ENCODE data around the gene NLRP14. TPM values are rescaled to one million over a fixed set of nuclear protein-coding genes. Genes with fewer than 3 reads are reported as not detected.

Gene NLRP14
- total and polyA plus RNA-seq, 2 donors (not counting 1 experiment from before 2014, with no cell fraction given), result 0.04 to 0.07 TPM

- ChIA-PET POLR2A (no interaction called here), CTCF (no interaction called here)
- Histone ChIP-seq H3K4me1 (ENCODE audit: control insufficient read depth in 2 of 2, insufficient read depth in 2 of 2, low read length in 2 of 2) (no peaks in the 10 kb centered on the region), H3K79me2 (ENCODE audit: control insufficient read depth, insufficient read depth, low read length) (no peaks in the 10 kb centered on the region), H3K4me2 (replicated peaks; ENCODE audit: low read depth, low read length, poor library complexity, severe bottlenecking) (no peak overlapping the region), H3K27ac (ENCODE audit: low read length in 2 of 2) (no peak overlapping the region), H3K4me3 (ENCODE audit: control extremely low read depth in 1 of 5, extremely low read depth in 1 of 5, insufficient read depth in 1 of 5, low read depth in 2 of 5, low read length in 4 of 5) (no peak overlapping the region), H4K20me1 (ENCODE audit: control insufficient read depth, insufficient read depth, low read length, poor library complexity, severe bottlenecking) (no peaks in the 10 kb centered on the region), H3K9me3 (ENCODE audit: control extremely low read depth in 1 of 3, control insufficient read depth in 2 of 3, insufficient read depth in 1 of 3, low read length in 2 of 3) (no peaks in the 10 kb centered on the region), H2AFZ (ENCODE audit: insufficient read depth, low read depth, low read length, poor library complexity, severe bottlenecking) (no peak overlapping the region), H3K27me3 (replicated peaks in 1 of 4; ENCODE audit: control extremely low read depth in 1 of 4, control insufficient read depth in 3 of 4, insufficient read depth in 4 of 4, low read length in 3 of 4) (peaks cover 0 to 7% (median 0%) of the 10 kb centered on the region in 4 experiments), H3K36me3 (replicated peaks in 1 of 2; ENCODE audit: control extremely low read depth in 1 of 2, control insufficient read depth in 1 of 2, extremely low read depth in 1 of 2, insufficient read depth in 2 of 2, low read length in 1 of 2) (no peaks in the 10 kb centered on the region), H3K9ac (ENCODE audit: low read length) (no peak overlapping the region)
- no peak for TF ChIP-seq EZH2 (IDR thresholded peaks at IDR 0.05; ENCODE audit: borderline replicate concordance, insufficient read depth, low read depth, low read length, poor library complexity, severe bottlenecking)
- no peak for TF ChIP-seq CTCF (IDR thresholded peaks at IDR 0.05)
- no peak for DNase-seq
- no peak overlapping the region for H3K27ac Mint-ChIP-seq
- no peak overlapping the region for H3K4me3 Mint-ChIP-seq
- no peaks in the 10 kb centered on the region for H3K9me3 Mint-ChIP-seq (ENCODE audit: insufficient read depth)
- intact Hi-C loops (cut with micrococcal nuclease), result no loop called here
- peaks cover 6% of the 10 kb centered on the region for H3K27me3 Mint-ChIP-seq
- no peaks in the 10 kb centered on the region for H3K4me1 Mint-ChIP-seq
- no peak for ATAC-seq (ENCODE audit: low read depth)
- WGBS (ENCODE audit: insufficient coverage), result 67% methylated on average over 2 of the region's 2 CpGs
Measured at GRCh38 chr11:7057641-7058040, 37.4 kb downstream of the NLRP14 start.

- Histone ChIP-seq H3K36me3 (replicated peaks in 1 of 2; ENCODE audit: control extremely low read depth in 1 of 2, control insufficient read depth in 1 of 2, extremely low read depth in 1 of 2, insufficient read depth in 2 of 2, low read length in 1 of 2) (no peaks in the 10 kb centered on the region), H2AFZ (ENCODE audit: insufficient read depth, low read depth, low read length, poor library complexity, severe bottlenecking) (no peak overlapping the region), H3K27me3 (replicated peaks in 1 of 4; ENCODE audit: control extremely low read depth in 1 of 4, control insufficient read depth in 3 of 4, insufficient read depth in 4 of 4, low read length in 3 of 4) (peaks cover 0 to 7% (median 0%) of the 10 kb centered on the region in 4 experiments), H3K9ac (ENCODE audit: low read length) (no peak overlapping the region), H3K4me1 (ENCODE audit: control insufficient read depth in 2 of 2, insufficient read depth in 2 of 2, low read length in 2 of 2) (no peaks in the 10 kb centered on the region), H3K4me3 (ENCODE audit: control extremely low read depth in 1 of 5, extremely low read depth in 1 of 5, insufficient read depth in 1 of 5, low read depth in 2 of 5, low read length in 4 of 5) (no peak overlapping the region), H4K20me1 (ENCODE audit: control insufficient read depth, insufficient read depth, low read length, poor library complexity, severe bottlenecking) (no peaks in the 10 kb centered on the region), H3K27ac (ENCODE audit: low read length in 2 of 2) (no peak overlapping the region), H3K4me2 (replicated peaks; ENCODE audit: low read depth, low read length, poor library complexity, severe bottlenecking) (no peak overlapping the region), H3K79me2 (ENCODE audit: control insufficient read depth, insufficient read depth, low read length) (no peaks in the 10 kb centered on the region), H3K9me3 (ENCODE audit: control extremely low read depth in 1 of 3, control insufficient read depth in 2 of 3, insufficient read depth in 1 of 3, low read length in 2 of 3) (no peaks in the 10 kb centered on the region)
- ATAC-seq (ENCODE audit: low read depth) (no peak), DNase-seq (no peak)
- no peak for TF ChIP-seq EZH2 (IDR thresholded peaks at IDR 0.05; ENCODE audit: borderline replicate concordance, insufficient read depth, low read depth, low read length, poor library complexity, severe bottlenecking)
- no peak for TF ChIP-seq CTCF (IDR thresholded peaks at IDR 0.05)
- no peaks in the 10 kb centered on the region for H3K4me1 Mint-ChIP-seq
- no peak overlapping the region for H3K4me3 Mint-ChIP-seq
- intact Hi-C loops (cut with micrococcal nuclease), result no loop called here
- no peaks in the 10 kb centered on the region for H3K9me3 Mint-ChIP-seq (ENCODE audit: insufficient read depth)
- no CpG with 5 or more reads among the region's 1 CpG for WGBS (ENCODE audit: insufficient coverage)
- ChIA-PET CTCF (no interaction called here), POLR2A (no interaction called here)
- H3K27me3 Mint-ChIP-seq, result peaks cover 6% of the 10 kb centered on the region
- H3K27ac Mint-ChIP-seq, result no peak overlapping the region
Measured at GRCh38 chr11:7060868-7061267, 40.6 kb downstream of the NLRP14 start.

All from B cell (primary cell).